PC-9 (cell line): ENCODE measurements around the gene APBA1. TPM values are rescaled to one million over a fixed set of nuclear protein-coding genes. Genes with fewer than 3 reads are reported as not detected.

ENCODE experiments used
- BruUV-seq: library from RNA; stranded (reverse); fragments of 400-500 nt; replicated peaks from 2 replicates; lab custom pipeline; 2021; lab: Mats Ljungman, UMichigan
- CTCF ChIA-PET: fragments of 300-600 bp; sonication (Branson Sonifier 250); formaldehyde crosslinking; loops from one replicate; lab custom pipeline; 2022; ENCODE audit warnings: antibody characterized with exemption; lab: Charles Lee
- POLR2A ChIA-PET: fragments of 300-600 bp; sonication (Branson Sonifier 250); formaldehyde crosslinking; loops from one replicate; lab custom pipeline; 2022; ENCODE audit warnings: antibody characterized with exemption; ENCODE audit not compliant: unreplicated experiment; lab: Charles Lee
- DNase-seq, 2 experiments: peaks; one replicate each; pipeline versions ENCODE4 v3.0.0 to v3.0.0-alpha.2; 2015 to 2022; ENCODE audit warnings: mixed read lengths in 1 of 2
- H2AFZ ChIP-seq: fragments of 200-600 bp; sonication (generic); 2 replicates; pipeline ENCODE4 v1.8.1; 2017; ENCODE audit warnings: antibody characterized with exemption
- H3F3A ChIP-seq: fragments of 200-600 bp; sonication (generic); 2 replicates; pipeline ENCODE4 v1.8.1; 2017; ENCODE audit warnings: antibody characterized with exemption, mild to moderate bottlenecking, low read depth; ENCODE audit not compliant: insufficient read depth
- H3K27ac ChIP-seq: fragments of 200-600 bp; sonication (generic); 2 replicates; pipeline ENCODE4 v1.6.1; 2016; ENCODE audit warnings: mixed run types
- H3K27me3 ChIP-seq: fragments of 200-600 bp; sonication (generic); 2 replicates; pipeline ENCODE4 v1.6.1; 2016; ENCODE audit warnings: low read depth, mixed run types; ENCODE audit not compliant: insufficient read depth
- H3K36me3 ChIP-seq: fragments of 200-600 bp; sonication (generic); 2 replicates; pipeline ENCODE4 v1.6.1; 2016; ENCODE audit warnings: low read depth, mixed run types
- H3K4me1 ChIP-seq: fragments of 200-600 bp; sonication (generic); replicated peaks from 2 replicates; pipeline ENCODE4 v1.6.1; 2016; ENCODE audit warnings: mixed run types; ENCODE audit not compliant: insufficient read depth
- H3K4me2 ChIP-seq: fragments of 200-600 bp; sonication (generic); 2 replicates; pipeline ENCODE4 v1.6.1; 2017; ENCODE audit warnings: mixed run types
- H3K4me3 ChIP-seq: fragments of 200-600 bp; sonication (generic); 2 replicates; pipeline ENCODE4 v1.6.1; 2016; ENCODE audit warnings: mixed run types
- H3K79me2 ChIP-seq: fragments of 200-600 bp; sonication (generic); 2 replicates; pipeline ENCODE4 v1.6.1; 2017; ENCODE audit warnings: low read depth, mixed run types
- H3K9me2 ChIP-seq: fragments of 200-600 bp; sonication (generic); 2 replicates; pipeline ENCODE4 v1.8.1; 2017; ENCODE audit warnings: mild to moderate bottlenecking; ENCODE audit not compliant: insufficient read depth
- H3K9me3 ChIP-seq: fragments of 200-600 bp; sonication (generic); 2 replicates; pipeline ENCODE4 v1.8.1; 2016; ENCODE audit warnings: low read depth; ENCODE audit not compliant: insufficient read depth
- H4K20me1 ChIP-seq: fragments of 200-600 bp; sonication (generic); 2 replicates; pipeline ENCODE4 v1.8.1; 2017; ENCODE audit not compliant: insufficient read depth
- EZH2 ChIP-seq: fragments of 200-600 bp; sonication (generic); IDR thresholded peaks from 2 replicates; pipeline ENCODE4 v1.8.0; 2017; ENCODE audit warnings: antibody characterized with exemption, low read depth
- intact Hi-C: fragments of 100-400 bp; cut with micrococcal nuclease; formaldehyde crosslinking; loops from one replicate; pipeline ENCODE4 v1.10.0; 2022; ENCODE audit not compliant: unreplicated experiment
- total RNA-seq: library from RNA; stranded (reverse); gene quantifications from 2 replicates; pipeline ENCODE4 v1.2.3, GENCODE V29; 2021
- TF ChIP-seq, protein P1 (sequence below): fragments of 200-600 bp; sonication (generic); conservative IDR thresholded peaks from 2 replicates; pipeline ENCODE4 v1.6.1; 2017; ENCODE audit warnings: mixed run types, antibody characterized with exemption, mild to moderate bottlenecking, moderate library complexity

APBA1 gene
- total RNA-seq, 1 experiment from 2014 or later: 0.44 TPM

- H3K4me2 ChIP-seq: no peak overlapping the region
- DNase-seq: no peak
Measured at GRCh38 chr9:69617006-69617405, 55.2 kb downstream of the APBA1 start.

GRCh38 chr9:69615880-69616279, 56.3 kb downstream of the APBA1 start:
- no peak overlapping the region for H3K27ac ChIP-seq
- TF ChIP-seq, protein P1, sequence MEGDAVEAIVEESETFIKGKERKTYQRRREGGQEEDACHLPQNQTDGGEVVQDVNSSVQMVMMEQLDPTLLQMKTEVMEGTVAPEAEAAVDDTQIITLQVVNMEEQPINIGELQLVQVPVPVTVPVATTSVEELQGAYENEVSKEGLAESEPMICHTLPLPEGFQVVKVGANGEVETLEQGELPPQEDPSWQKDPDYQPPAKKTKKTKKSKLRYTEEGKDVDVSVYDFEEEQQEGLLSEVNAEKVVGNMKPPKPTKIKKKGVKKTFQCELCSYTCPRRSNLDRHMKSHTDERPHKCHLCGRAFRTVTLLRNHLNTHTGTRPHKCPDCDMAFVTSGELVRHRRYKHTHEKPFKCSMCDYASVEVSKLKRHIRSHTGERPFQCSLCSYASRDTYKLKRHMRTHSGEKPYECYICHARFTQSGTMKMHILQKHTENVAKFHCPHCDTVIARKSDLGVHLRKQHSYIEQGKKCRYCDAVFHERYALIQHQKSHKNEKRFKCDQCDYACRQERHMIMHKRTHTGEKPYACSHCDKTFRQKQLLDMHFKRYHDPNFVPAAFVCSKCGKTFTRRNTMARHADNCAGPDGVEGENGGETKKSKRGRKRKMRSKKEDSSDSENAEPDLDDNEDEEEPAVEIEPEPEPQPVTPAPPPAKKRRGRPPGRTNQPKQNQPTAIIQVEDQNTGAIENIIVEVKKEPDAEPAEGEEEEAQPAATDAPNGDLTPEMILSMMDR: no peak
- TF ChIP-seq EZH2: no peak
- H3K4me2 ChIP-seq: no peak overlapping the region
- H3K4me1 ChIP-seq: no peaks in the 10 kb centered on the region
- no peak overlapping the region for H3K4me3 ChIP-seq
- no TSS peak for BruUV-seq
- no peaks in the 10 kb centered on the region for H3K9me3 ChIP-seq
- H3K27me3 ChIP-seq: no peaks in the 10 kb centered on the region
- no peak for DNase-seq
- H4K20me1 ChIP-seq: no peaks in the 10 kb centered on the region
- intact Hi-C loops: no loop called here
- H3K9me2 ChIP-seq: no peaks in the 10 kb centered on the region; the same call in 1 of the 2 replicates
- H3K79me2 ChIP-seq: no peaks in the 10 kb centered on the region
- no peaks in the 10 kb centered on the region for H3K36me3 ChIP-seq
- no peaks in the 10 kb centered on the region for H3F3A ChIP-seq
- CTCF ChIA-PET: interaction anchor here (0.5 kb wide), 1 partner anchor 17 kb away, joined by 4 read pairs; no protein-coding TSS in a partner anchor
- H2AFZ ChIP-seq: no peak overlapping the region
- POLR2A ChIA-PET: no interaction called here

More at GRCh38 chr9:69617006-69617405, 55.2 kb downstream of the APBA1 start:
- no peak overlapping the region for H3K4me3 ChIP-seq
- no peaks in the 10 kb centered on the region for H3K27me3 ChIP-seq
- no peaks in the 10 kb centered on the region; the same call in 1 of the 2 replicates for H3K9me2 ChIP-seq
- no peaks in the 10 kb centered on the region for H3K36me3 ChIP-seq
- H3K79me2 ChIP-seq: no peaks in the 10 kb centered on the region
- H3K27ac ChIP-seq: no peak overlapping the region
- no peak overlapping the region for H2AFZ ChIP-seq
- BruUV-seq: no TSS peak
- no peaks in the 10 kb centered on the region for H4K20me1 ChIP-seq
- CTCF ChIA-PET: no interaction called here
- POLR2A ChIA-PET: no interaction called here
- TF ChIP-seq, protein P1: no peak
- intact Hi-C loops: no loop called here
- H3F3A ChIP-seq: no peaks in the 10 kb centered on the region
- no peaks in the 10 kb centered on the region for H3K4me1 ChIP-seq
- H3K9me3 ChIP-seq: no peaks in the 10 kb centered on the region

DNA sequence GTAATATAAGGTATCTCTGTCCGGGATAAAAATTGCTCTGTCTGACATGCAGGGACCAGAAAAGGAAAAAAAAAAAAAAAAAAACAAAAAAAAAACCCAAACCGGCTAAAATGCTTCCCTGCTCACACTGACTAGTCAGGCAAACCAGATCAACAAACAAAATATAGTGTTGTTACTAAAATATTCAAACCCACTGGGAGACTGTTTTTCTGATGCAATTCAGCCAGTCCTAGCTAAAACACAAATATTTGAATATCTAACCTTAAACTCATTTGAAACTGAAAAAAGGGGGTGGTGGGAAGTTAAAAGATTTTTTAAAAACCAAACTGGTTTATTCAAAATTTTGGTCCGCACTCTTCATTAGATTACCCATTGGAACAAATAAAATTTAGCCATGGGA, 61.0 kb downstream of the APBA1 start:
- no peak for TF ChIP-seq EZH2
- Histone ChIP-seq H3K4me2 (no peak overlapping the region), H3K36me3 (no peaks in the 10 kb centered on the region), H3K79me2 (no peaks in the 10 kb centered on the region), H3K9me3 (no peaks in the 10 kb centered on the region), H2AFZ (no peak overlapping the region), H4K20me1 (no peaks in the 10 kb centered on the region), H3K4me1 (no peaks in the 10 kb centered on the region), H3K9me2 (no peaks in the 10 kb centered on the region), H3K4me3 (no peak overlapping the region), H3K27ac (no peak overlapping the region), H3F3A (no peaks in the 10 kb centered on the region), H3K27me3 (no peaks in the 10 kb centered on the region)
- ChIA-PET CTCF (no interaction called here), POLR2A (interaction anchor here (0.7 kb wide), 1 partner anchor 149 kb away, joined by 7 read pairs; no protein-coding TSS in a partner anchor)
- intact Hi-C loops: no loop called here
- no peak for DNase-seq
- BruUV-seq: no TSS peak

GRCh38 chr9:69609156-69609555, 63.0 kb downstream of the APBA1 start:
- no peak overlapping the region for H2AFZ ChIP-seq
- no TSS peak for BruUV-seq
- no peaks in the 10 kb centered on the region for H3K36me3 ChIP-seq
- no peaks in the 10 kb centered on the region for H3K9me3 ChIP-seq
- H3K4me3 ChIP-seq: no peak overlapping the region
- no peak for TF ChIP-seq EZH2
- TF ChIP-seq, protein P1: no peak
- no peak overlapping the region for H3K4me2 ChIP-seq
- H3F3A ChIP-seq: no peaks in the 10 kb centered on the region
- ChIA-PET CTCF (no interaction called here), POLR2A (no interaction called here)
- intact Hi-C loops: no loop called here
- H3K4me1 ChIP-seq: no peaks in the 10 kb centered on the region
- no peaks in the 10 kb centered on the region for H4K20me1 ChIP-seq
- DNase-seq: no peak
- no peak overlapping the region for H3K27ac ChIP-seq
- H3K9me2 ChIP-seq: no peaks in the 10 kb centered on the region
- H3K27me3 ChIP-seq: no peaks in the 10 kb centered on the region
- H3K79me2 ChIP-seq: no peaks in the 10 kb centered on the region
